Measurements from ENCODE around the gene HTR6. TPM values are rescaled to one million over a fixed set of nuclear protein-coding genes. Genes with fewer than 3 reads are reported as not detected.
"Not testable (repeated sequence)": the region's sequence is repeated elsewhere in the genome, so short reads cannot be mapped to it uniquely, and the experiment has no call there.

HTR6 gene
- total and polyA plus RNA-seq, 9 donors = not detected

GRCh38 chr1:19636749-19637148 lies 27.9 kb upstream of the HTR6 start:
- not testable (repeated sequence) for DNase-seq; H3K27ac ChIP-seq (ENCODE audit: low read length); H3K4me1 ChIP-seq (ENCODE audit: control insufficient read depth, insufficient read depth, low read length); H3K4me3 ChIP-seq (ENCODE audit: low read length); H3K9me3 ChIP-seq (replicated peaks; ENCODE audit: control insufficient read depth, low read depth, low read length); H3K36me3 ChIP-seq (ENCODE audit: control insufficient read depth, insufficient read depth, low read length); H3K27me3 ChIP-seq (ENCODE audit: control insufficient read depth, insufficient read depth, low read length)
- no CpG with 5 or more reads among the region's 10 CpGs for WGBS (ENCODE audit: insufficient coverage)

GRCh38 chr1:19637606-19638005 lies 27.1 kb upstream of the HTR6 start:
- H3K36me3 ChIP-seq (ENCODE audit: control insufficient read depth, insufficient read depth, low read length) = no peaks in the 10 kb centered on the region
- no peaks in the 10 kb centered on the region for H3K9me3 ChIP-seq (replicated peaks; ENCODE audit: control insufficient read depth, low read depth, low read length)
- no peak overlapping the region for H3K27ac ChIP-seq (ENCODE audit: low read length)
- WGBS (ENCODE audit: insufficient coverage) = no CpG with 5 or more reads among the region's 10 CpGs
- peaks cover 8% of the 10 kb centered on the region for H3K4me1 ChIP-seq (ENCODE audit: control insufficient read depth, insufficient read depth, low read length)
- no peak overlapping the region for H3K4me3 ChIP-seq (ENCODE audit: low read length)
- no peaks in the 10 kb centered on the region for H3K27me3 ChIP-seq (ENCODE audit: control insufficient read depth, insufficient read depth, low read length)
- no peak for DNase-seq

GRCh38 chr1:19639228-19639627 lies 25.4 kb upstream of the HTR6 start:
- H3K36me3 ChIP-seq (ENCODE audit: control insufficient read depth, insufficient read depth, low read length); H3K27ac ChIP-seq (ENCODE audit: low read length); H3K27me3 ChIP-seq (ENCODE audit: control insufficient read depth, insufficient read depth, low read length); DNase-seq; H3K9me3 ChIP-seq (replicated peaks; ENCODE audit: control insufficient read depth, low read depth, low read length); H3K4me3 ChIP-seq (ENCODE audit: low read length): not testable (repeated sequence)
- WGBS (ENCODE audit: insufficient coverage) = 43% methylated on average over 5 of the region's 10 CpGs
- peaks cover 16% of the 10 kb centered on the region for H3K4me1 ChIP-seq (ENCODE audit: control insufficient read depth, insufficient read depth, low read length)

GRCh38 chr1:19639999-19640362 lies 24.7 kb upstream of the HTR6 start:
- WGBS (ENCODE audit: insufficient coverage) = 94% methylated on average over 3 of the region's 3 CpGs
- Histone ChIP-seq H3K27me3 (ENCODE audit: control insufficient read depth, insufficient read depth, low read length) (peaks cover 10% of the 10 kb centered on the region), H3K9me3 (replicated peaks; ENCODE audit: control insufficient read depth, low read depth, low read length) (no peaks in the 10 kb centered on the region), H3K36me3 (ENCODE audit: control insufficient read depth, insufficient read depth, low read length) (no peaks in the 10 kb centered on the region), H3K4me1 (ENCODE audit: control insufficient read depth, insufficient read depth, low read length) (peaks cover 17% of the 10 kb centered on the region), H3K4me3 (ENCODE audit: low read length) (no peak overlapping the region), H3K27ac (ENCODE audit: low read length) (no peak overlapping the region)
- no peak for DNase-seq

DNA sequence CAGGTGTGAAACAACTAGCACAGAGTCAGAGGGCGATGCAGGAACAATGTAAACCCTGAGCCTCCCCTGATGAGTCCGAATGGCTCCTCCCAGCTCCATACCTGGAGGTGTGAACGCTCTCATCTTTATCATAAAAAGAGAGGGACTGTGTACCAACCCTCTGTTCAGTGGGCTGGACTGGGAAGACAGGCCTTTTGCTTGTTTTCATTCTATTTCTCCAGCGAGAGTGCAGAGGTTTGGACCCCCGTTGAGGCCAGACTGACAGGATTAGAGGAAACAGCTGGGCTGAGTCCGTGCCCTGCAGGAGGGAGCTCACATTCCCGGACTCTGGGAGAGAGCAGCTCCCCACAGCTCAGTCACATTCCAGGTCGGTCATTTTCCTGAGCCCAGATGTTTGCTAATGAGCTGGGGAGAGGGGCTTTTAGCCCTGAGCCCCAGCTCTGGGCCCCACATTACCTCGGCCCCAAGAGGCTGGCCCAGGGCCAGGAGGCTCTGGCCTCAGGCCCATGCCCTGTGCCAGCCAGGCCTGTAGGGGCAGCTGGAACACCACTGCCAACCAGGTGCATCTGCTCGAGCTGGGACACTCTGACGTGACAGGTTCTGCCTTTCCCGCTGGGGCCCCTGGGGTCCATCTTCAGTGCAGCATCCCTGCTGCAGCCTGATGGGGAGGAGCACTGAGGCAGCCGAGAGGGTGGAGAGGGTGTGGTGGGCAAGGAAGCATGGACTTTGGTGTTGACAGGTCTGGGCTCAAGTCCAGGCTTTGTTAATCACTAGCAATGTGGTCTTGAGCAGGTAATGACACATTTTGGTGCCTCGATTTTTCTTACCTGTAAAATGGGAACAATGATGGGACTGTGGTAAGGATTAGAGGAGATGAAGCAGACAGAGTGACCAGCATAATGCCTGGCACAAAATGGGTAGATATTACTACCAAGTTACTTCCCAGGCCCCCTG lies 24.0 kb upstream of the HTR6 start:
- 12% methylated on average over 9 of the region's 14 CpGs for WGBS (ENCODE audit: insufficient coverage)
- Histone ChIP-seq H3K27me3 (ENCODE audit: control insufficient read depth, insufficient read depth, low read length) (peaks cover 12% of the 10 kb centered on the region), H3K27ac (ENCODE audit: low read length) (no peak overlapping the region), H3K36me3 (ENCODE audit: control insufficient read depth, insufficient read depth, low read length) (no peaks in the 10 kb centered on the region), H3K9me3 (replicated peaks; ENCODE audit: control insufficient read depth, low read depth, low read length) (no peaks in the 10 kb centered on the region), H3K4me1 (ENCODE audit: control insufficient read depth, insufficient read depth, low read length) (peaks cover 24% of the 10 kb centered on the region), H3K4me3 (ENCODE audit: low read length) (no peak overlapping the region)
- peak; percentile 54 for DNase-seq

- Histone ChIP-seq H3K36me3 (ENCODE audit: control insufficient read depth, insufficient read depth, low read length) (no peaks in the 10 kb centered on the region), H3K27me3 (ENCODE audit: control insufficient read depth, insufficient read depth, low read length) (peaks cover 14% of the 10 kb centered on the region), H3K9me3 (replicated peaks; ENCODE audit: control insufficient read depth, low read depth, low read length) (no peaks in the 10 kb centered on the region), H3K4me1 (ENCODE audit: control insufficient read depth, insufficient read depth, low read length) (peaks cover 32% of the 10 kb centered on the region), H3K27ac (ENCODE audit: low read length) (peak overlapping the region; percentile 67), H3K4me3 (ENCODE audit: low read length) (no peak overlapping the region)
- no peak for DNase-seq
- WGBS (ENCODE audit: insufficient coverage) = 53% methylated on average over 7 of the region's 7 CpGs
Observed at GRCh38 chr1:19643121-19643520, 21.6 kb upstream of the HTR6 start.

DNA sequence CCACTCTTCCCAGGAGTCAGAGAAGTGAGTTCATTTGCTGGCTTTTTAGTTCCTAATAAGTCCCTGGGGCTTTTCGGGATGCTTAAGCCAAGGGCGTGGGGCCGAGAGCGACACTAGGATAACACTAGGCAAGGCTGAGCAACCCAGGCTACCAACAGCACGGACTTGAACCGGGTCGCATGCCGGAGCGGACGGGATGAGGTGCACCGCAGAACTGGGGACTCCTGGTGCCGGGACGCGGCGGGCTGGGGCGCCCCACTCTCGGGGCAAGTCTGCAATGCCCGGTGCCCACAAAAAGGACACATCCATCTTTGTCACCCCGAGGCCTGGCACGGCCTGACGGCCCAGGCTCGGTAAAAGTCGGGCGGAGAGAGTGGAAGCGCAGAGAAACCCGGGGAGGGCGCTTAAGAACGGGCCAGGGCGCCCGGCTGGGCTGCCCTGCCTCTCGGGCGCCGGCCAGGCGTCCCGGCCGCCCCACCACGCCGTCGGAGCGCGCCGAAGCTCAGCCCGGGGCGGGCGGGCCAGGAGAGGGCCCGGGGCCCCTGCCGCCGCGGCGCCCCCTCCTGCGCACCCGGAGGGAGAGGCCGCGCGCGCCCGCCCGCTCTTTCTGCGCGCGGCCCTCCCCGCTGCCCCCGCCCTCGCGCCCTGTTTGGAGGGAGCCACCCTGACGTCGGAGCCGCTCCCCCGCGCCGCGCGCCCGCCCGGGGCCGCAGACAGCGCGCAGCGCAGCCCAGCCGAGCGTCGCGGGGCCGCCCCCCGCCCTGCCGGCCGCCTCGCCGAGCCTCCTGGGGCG lies 20.9 kb upstream of the HTR6 start, which contains the start of gene NBL1:
NBL1 (plus strand) TSS at position 710 of the 793 bp plus-strand sequence. CDS start 10,720 bp downstream, outside the sequence.
- Histone ChIP-seq H3K4me1 (ENCODE audit: control insufficient read depth, insufficient read depth, low read length) (peaks cover 32% of the 10 kb centered on the region), H3K9me3 (replicated peaks; ENCODE audit: control insufficient read depth, low read depth, low read length) (no peaks in the 10 kb centered on the region), H3K27ac (ENCODE audit: low read length) (peak within 1 kb of the TSS; percentile 71), H3K4me3 (ENCODE audit: low read length) (peak within 1 kb of the TSS; percentile 70), H3K27me3 (ENCODE audit: control insufficient read depth, insufficient read depth, low read length) (peaks cover 14% of the 10 kb centered on the region), H3K36me3 (ENCODE audit: control insufficient read depth, insufficient read depth, low read length) (no peaks in the 10 kb centered on the region)
- peak; percentile 91 for DNase-seq
- WGBS (ENCODE audit: insufficient coverage) = 2% methylated on average over 90 of the region's 90 CpGs

DNA sequence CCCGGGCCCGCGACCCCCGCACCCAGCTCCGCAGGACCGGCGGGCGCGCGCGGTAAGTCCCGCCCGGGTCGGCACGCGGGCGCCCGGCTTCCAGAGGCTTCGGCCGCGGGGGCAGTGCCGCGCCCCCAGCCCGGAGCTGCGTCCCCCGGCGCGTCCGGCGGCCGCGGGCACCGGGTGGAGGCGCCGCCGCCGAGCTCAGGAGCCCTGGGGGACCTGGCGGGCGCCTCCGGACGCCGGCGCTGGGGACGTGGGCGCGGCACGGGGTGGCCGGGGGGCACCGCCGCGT lies 20.3 kb upstream of the HTR6 start:
- H3K4me3 ChIP-seq (ENCODE audit: low read length) = peak overlapping the region; percentile 70
- H3K4me1 ChIP-seq (ENCODE audit: control insufficient read depth, insufficient read depth, low read length) = peaks cover 32% of the 10 kb centered on the region
- no peaks in the 10 kb centered on the region for H3K9me3 ChIP-seq (replicated peaks; ENCODE audit: control insufficient read depth, low read depth, low read length)
- DNase-seq = no peak
- peaks cover 14% of the 10 kb centered on the region for H3K27me3 ChIP-seq (ENCODE audit: control insufficient read depth, insufficient read depth, low read length)
- no peak overlapping the region for H3K27ac ChIP-seq (ENCODE audit: low read length)
- no peaks in the 10 kb centered on the region for H3K36me3 ChIP-seq (ENCODE audit: control insufficient read depth, insufficient read depth, low read length)
- WGBS (ENCODE audit: insufficient coverage) = under 1% methylated on average over 51 of the region's 51 CpGs

- Histone ChIP-seq H3K36me3 (ENCODE audit: control insufficient read depth, insufficient read depth, low read length) (no peaks in the 10 kb centered on the region), H3K27ac (ENCODE audit: low read length) (peak overlapping the region; percentile 71), H3K9me3 (replicated peaks; ENCODE audit: control insufficient read depth, low read depth, low read length) (no peaks in the 10 kb centered on the region), H3K27me3 (ENCODE audit: control insufficient read depth, insufficient read depth, low read length) (peaks cover 14% of the 10 kb centered on the region), H3K4me1 (ENCODE audit: control insufficient read depth, insufficient read depth, low read length) (peaks cover 32% of the 10 kb centered on the region), H3K4me3 (ENCODE audit: low read length) (peak overlapping the region; percentile 70)
- WGBS (ENCODE audit: insufficient coverage) = 3% methylated on average over 71 of the region's 71 CpGs
- peak; percentile 49 for DNase-seq
Observed at GRCh38 chr1:19644681-19645410, 19.8 kb upstream of the HTR6 start.

Data from muscle of leg (tissue), 11 donors.